ENCODE data around the gene HNRNPF. TPM values are rescaled to one million over a fixed set of nuclear protein-coding genes. Genes with fewer than 3 reads are reported as not detected.

HNRNPF gene
- total RNA-seq, 1 donor from 2014 or later = 268 TPM

GRCh38 chr10:43391496-43391895, 17.5 kb downstream of the HNRNPF start:
- no peaks in the 10 kb centered on the region for H3K27me3 ChIP-seq (ENCODE audit: control insufficient read depth, insufficient read depth, low read length)
- peaks cover 5% of the 10 kb centered on the region for H3K36me3 ChIP-seq (ENCODE audit: control insufficient read depth, insufficient read depth, low read length)
- no peak overlapping the region for H3K4me3 ChIP-seq (ENCODE audit: low read depth, low read length)
- no peak for DNase-seq (ENCODE audit: low read depth)
- TF ChIP-seq CTCF (IDR thresholded peaks at IDR 0.05; ENCODE audit: insufficient read depth, low read length, poor library complexity, severe bottlenecking) = no peak

DNA sequence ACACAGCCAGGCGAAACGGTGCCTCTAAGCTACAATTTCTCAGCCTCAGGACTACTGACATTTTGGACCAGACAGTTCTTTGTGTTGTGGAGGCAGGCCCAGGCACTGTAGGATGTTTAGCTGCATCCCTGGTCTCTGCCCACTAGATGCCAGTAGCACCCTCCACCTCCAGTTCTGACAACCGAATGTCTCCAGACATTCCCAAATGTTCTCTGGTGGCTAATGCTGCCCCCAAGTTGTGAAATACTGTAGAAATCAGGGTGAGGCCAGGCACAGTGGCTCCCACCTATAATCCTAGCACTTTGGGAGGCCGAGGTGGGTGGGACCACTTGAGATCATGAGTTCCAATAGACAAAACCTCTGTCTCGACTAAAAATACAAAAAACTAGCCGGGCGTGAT, 18.2 kb downstream of the HNRNPF start:
- H3K36me3 ChIP-seq (ENCODE audit: control insufficient read depth, insufficient read depth, low read length) = peaks cover 5% of the 10 kb centered on the region

GRCh38 chr10:43390333-43390732, 18.7 kb downstream of the HNRNPF start:
- no peak for DNase-seq (ENCODE audit: low read depth)
- H3K27me3 ChIP-seq (ENCODE audit: control insufficient read depth, insufficient read depth, low read length) = no peaks in the 10 kb centered on the region
- peaks cover 5% of the 10 kb centered on the region for H3K36me3 ChIP-seq (ENCODE audit: control insufficient read depth, insufficient read depth, low read length)
- no peak overlapping the region for H3K4me3 ChIP-seq (ENCODE audit: low read depth, low read length)
- TF ChIP-seq CTCF (IDR thresholded peaks at IDR 0.05; ENCODE audit: insufficient read depth, low read length, poor library complexity, severe bottlenecking) = no peak

More for the DNA sequence above, 18.2 kb downstream of the HNRNPF start:
- H3K4me3 ChIP-seq (ENCODE audit: low read depth, low read length) = no peak overlapping the region
- no peaks in the 10 kb centered on the region for H3K27me3 ChIP-seq (ENCODE audit: control insufficient read depth, insufficient read depth, low read length)
- TF ChIP-seq CTCF (IDR thresholded peaks at IDR 0.05; ENCODE audit: insufficient read depth, low read length, poor library complexity, severe bottlenecking) = peak; percentile 42
- no peak for DNase-seq (ENCODE audit: low read depth)

DNA sequence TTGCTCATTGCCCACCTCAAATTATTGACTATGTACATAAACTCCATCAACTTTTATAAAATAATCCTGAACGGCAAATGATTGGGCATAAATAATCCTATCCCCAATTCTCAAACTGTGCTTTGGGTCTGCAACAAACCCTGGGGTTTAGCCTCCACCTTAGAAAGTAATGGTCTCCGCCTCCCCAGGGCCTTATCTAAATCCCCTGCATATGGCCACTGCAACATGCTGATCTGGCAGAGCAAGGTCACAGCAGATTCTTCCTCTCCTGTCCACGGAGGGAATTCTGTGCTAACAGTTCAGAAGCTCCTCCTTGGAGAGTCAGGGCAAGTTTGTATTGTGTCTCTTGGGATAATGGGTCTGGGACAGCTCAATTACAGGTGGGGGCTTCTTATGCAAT, 19.1 kb downstream of the HNRNPF start:
- H3K36me3 ChIP-seq (ENCODE audit: control insufficient read depth, insufficient read depth, low read length) = peaks cover 5% of the 10 kb centered on the region

DNA sequence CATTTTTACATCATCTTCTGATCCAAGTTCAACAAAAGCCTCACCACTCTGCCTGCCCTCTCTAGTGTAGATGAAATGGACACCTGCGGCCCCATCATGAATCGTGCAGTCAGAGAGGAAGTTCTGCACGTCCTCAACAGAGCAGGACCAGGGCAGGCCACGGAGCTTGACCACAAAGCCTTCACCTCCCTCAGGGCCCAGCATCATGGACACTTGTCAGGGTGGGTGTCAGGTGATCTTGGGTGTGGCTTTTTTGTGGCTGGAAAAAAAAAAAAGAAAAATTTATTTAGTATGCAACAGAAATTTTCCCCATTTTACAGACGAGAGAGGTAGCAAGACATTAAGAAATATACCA, 21.3 kb downstream of the HNRNPF start:
- DNase-seq (ENCODE audit: low read depth) = no peak
- no peak for TF ChIP-seq CTCF (IDR thresholded peaks at IDR 0.05; ENCODE audit: insufficient read depth, low read length, poor library complexity, severe bottlenecking)
- Histone ChIP-seq H3K27me3 (ENCODE audit: control insufficient read depth, insufficient read depth, low read length) (no peaks in the 10 kb centered on the region), H3K36me3 (ENCODE audit: control insufficient read depth, insufficient read depth, low read length) (peaks cover 4% of the 10 kb centered on the region), H3K4me3 (ENCODE audit: low read depth, low read length) (no peak overlapping the region)

More for the DNA sequence above, 19.1 kb downstream of the HNRNPF start:
- H3K4me3 ChIP-seq (ENCODE audit: low read depth, low read length) = no peak overlapping the region
- DNase-seq (ENCODE audit: low read depth) = no peak
- H3K27me3 ChIP-seq (ENCODE audit: control insufficient read depth, insufficient read depth, low read length) = no peaks in the 10 kb centered on the region
- no peak for TF ChIP-seq CTCF (IDR thresholded peaks at IDR 0.05; ENCODE audit: insufficient read depth, low read length, poor library complexity, severe bottlenecking)

- H3K36me3 ChIP-seq (ENCODE audit: control insufficient read depth, insufficient read depth, low read length) = peaks cover 4% of the 10 kb centered on the region
- no peak overlapping the region for H3K4me3 ChIP-seq (ENCODE audit: low read depth, low read length)
- H3K27me3 ChIP-seq (ENCODE audit: control insufficient read depth, insufficient read depth, low read length) = no peaks in the 10 kb centered on the region
- no peak for DNase-seq (ENCODE audit: low read depth)
- no peak for TF ChIP-seq CTCF (IDR thresholded peaks at IDR 0.05; ENCODE audit: insufficient read depth, low read length, poor library complexity, severe bottlenecking)
Observed at GRCh38 chr10:43386981-43387677, 21.9 kb downstream of the HNRNPF start.

Measured in kidney epithelial cell (primary cell).